IMR-90 (cell line): ENCODE measurements around the gene ELL2. TPM values are rescaled to one million over a fixed set of nuclear protein-coding genes. Genes with fewer than 3 reads are reported as not detected.

Experiments used
- ATAC-seq: fragments of 200-7000 bp; cut with Tn5 transposase; 2 replicates; pipeline ENCODE4 v1.9.1; 2020; ENCODE audit warnings: low read depth, mild to moderate bottlenecking, moderate library complexity
- BruUV-seq: library from RNA; stranded (reverse); fragments of 400-500 nt; replicated peaks from 2 replicates; lab custom pipeline; 2021; lab: Mats Ljungman, UMichigan
- CTCF ChIA-PET: fragments of 300-600 bp; formaldehyde crosslinking; extraction: SDS; loops from one replicate; lab custom pipeline; 2021; ENCODE audit warnings: antibody characterized with exemption; lab: Yijun Ruan, JAX
- POLR2A ChIA-PET: fragments of 300-600 bp; sonication (Branson Sonifier 250); formaldehyde crosslinking; loops from one replicate; lab custom pipeline; 2022; ENCODE audit warnings: antibody characterized with exemption; ENCODE audit not compliant: unreplicated experiment; lab: Charles Lee
- DNase-seq: peaks from one replicate; pipeline ENCODE4 v3.0.0; 2013
- H2AFZ ChIP-seq: replicated peaks from 2 replicates; pipeline ENCODE3; 2013; ENCODE audit warnings: low read length, mild to moderate bottlenecking; ENCODE audit not compliant: poor library complexity
- H2AK5ac ChIP-seq: 2 replicates; pipeline ENCODE4 v1.6.1; 2013; ENCODE audit warnings: low read depth, low read length, inconsistent platforms
- H2AK9ac ChIP-seq: replicated peaks from 2 replicates; pipeline ENCODE3; 2013; ENCODE audit warnings: mild to moderate bottlenecking, low read depth, low read length, moderate library complexity; ENCODE audit not compliant: poor library complexity
- H2BK120ac ChIP-seq: 2 replicates; pipeline ENCODE4 v1.6.1; 2013; ENCODE audit warnings: low read depth, low read length, inconsistent platforms
- H2BK15ac ChIP-seq: 3 replicates; pipeline ENCODE4 v1.6.1; 2013; ENCODE audit warnings: low read depth, low read length, inconsistent platforms
- H2BK20ac ChIP-seq: 2 replicates; pipeline ENCODE4 v1.6.1; 2013; ENCODE audit warnings: low read depth, mild to moderate bottlenecking, inconsistent platforms, low read length, moderate library complexity
- H2BK5ac ChIP-seq: 2 replicates; pipeline ENCODE4 v1.6.1; 2013; ENCODE audit warnings: mild to moderate bottlenecking, low read depth, low read length, inconsistent platforms; ENCODE audit not compliant: poor library complexity, severe bottlenecking
- H3K14ac ChIP-seq: replicated peaks from 2 replicates; pipeline ENCODE4 v1.6.1; 2013; ENCODE audit warnings: low read depth, low read length, inconsistent platforms
- H3K18ac ChIP-seq: 2 replicates; pipeline ENCODE4 v1.6.1; 2013; ENCODE audit warnings: low read depth, low read length, control low read depth
- H3K23ac ChIP-seq: 2 replicates; pipeline ENCODE4 v1.6.1; 2013; ENCODE audit warnings: low read depth, low read length, inconsistent platforms
- H3K27ac ChIP-seq: 2 replicates; pipeline ENCODE4 v1.5.1; 2013; ENCODE audit warnings: mild to moderate bottlenecking, control low read depth, low read length; ENCODE audit not compliant: insufficient read depth
- H3K27me3 ChIP-seq: 2 replicates; pipeline ENCODE4 v1.6.1; 2013; ENCODE audit warnings: low read length; ENCODE audit not compliant: control insufficient read depth, insufficient read depth
- H3K36me3 ChIP-seq: 2 replicates; pipeline ENCODE4 v1.6.1; 2013; ENCODE audit warnings: low read length, mixed read lengths; ENCODE audit not compliant: control insufficient read depth, insufficient read depth
- H3K4ac ChIP-seq: 2 replicates; pipeline ENCODE4 v1.6.1; 2013; ENCODE audit warnings: low read depth, low read length, inconsistent platforms
- H3K4me1 ChIP-seq: 2 replicates; pipeline ENCODE4 v1.6.1; 2013; ENCODE audit warnings: low read length, mixed read lengths; ENCODE audit not compliant: control insufficient read depth, insufficient read depth
- H3K4me2 ChIP-seq: 2 replicates; pipeline ENCODE4 v1.6.1; 2013; ENCODE audit warnings: low read depth, mild to moderate bottlenecking, control low read depth, low read length, moderate library complexity
- H3K4me3 ChIP-seq: 2 replicates; pipeline ENCODE4 v1.5.1; 2013; ENCODE audit warnings: low read depth, mild to moderate bottlenecking, control low read depth, low read length, moderate library complexity; ENCODE audit not compliant: insufficient read depth
- H3K56ac ChIP-seq: 2 replicates; pipeline ENCODE4 v1.6.1; 2013; ENCODE audit warnings: low read length, inconsistent platforms; ENCODE audit not compliant: insufficient read depth; ENCODE audit errors: extremely low read depth
- H3K79me1 ChIP-seq, 2 experiments: 2 replicates each; pipeline ENCODE4 v1.6.1; 2013; ENCODE audit warnings: low read length in 2 of 2, inconsistent platforms in 1 of 2, low read depth in 1 of 2
- H3K9ac ChIP-seq: 2 replicates; pipeline ENCODE4 v1.6.1; 2013; ENCODE audit warnings: low read depth, low read length, control low read depth
- H3K9me1 ChIP-seq: 2 replicates; pipeline ENCODE4 v1.6.1; 2013; ENCODE audit warnings: low read length, inconsistent platforms; ENCODE audit not compliant: insufficient read depth
- H3K9me3 ChIP-seq: 2 replicates; pipeline ENCODE4 v1.6.1; 2013; ENCODE audit warnings: low read length; ENCODE audit not compliant: control insufficient read depth, insufficient read depth
- H4K20me1 ChIP-seq: 2 replicates; pipeline ENCODE4 v1.6.1; 2013; ENCODE audit warnings: low read length, inconsistent platforms; ENCODE audit not compliant: insufficient read depth
- H4K5ac ChIP-seq: 2 replicates; pipeline ENCODE4 v1.6.1; 2013; ENCODE audit warnings: mild to moderate bottlenecking, low read depth, low read length, control low read depth
- H4K8ac ChIP-seq, 2 experiments: 2 replicates each; pipeline ENCODE4 v1.6.1; 2013; ENCODE audit warnings: low read depth in 2 of 2, low read length in 2 of 2, control low read depth in 1 of 2, inconsistent platforms in 1 of 2
- H4K91ac ChIP-seq: 2 replicates; pipeline ENCODE4 v1.6.1; 2013; ENCODE audit warnings: low read depth, low read length, inconsistent platforms; ENCODE audit not compliant: insufficient read depth
- CTCF ChIP-seq: conservative IDR thresholded peaks from 2 replicates; pipeline ENCODE4 v1.5.1; 2012; ENCODE audit warnings: mild to moderate bottlenecking, low read depth, low read length, improper control_type of control experiment
- MAFK ChIP-seq: IDR thresholded peaks from 2 replicates; pipeline ENCODE4 v1.6.1; 2012; ENCODE audit warnings: low read depth, low read length, improper control_type of control experiment
- NFE2L2 ChIP-seq: fragments of 150-350 bp; IDR thresholded peaks from 2 replicates; pipeline ENCODE4 v1.6.1; 2016; ENCODE audit warnings: low read depth, mild to moderate bottlenecking, low read length
- POLR2A ChIP-seq: IDR thresholded peaks from 2 replicates; pipeline ENCODE4 v1.6.1; 2012; ENCODE audit warnings: mild to moderate bottlenecking, low read depth, low read length
- SMC3 ChIP-seq: fragments of 150-350 bp; IDR thresholded peaks from 2 replicates; pipeline ENCODE4 v1.6.1; 2016; ENCODE audit warnings: low read depth, mild to moderate bottlenecking, antibody characterized with exemption, low read length, moderate library complexity
- WGBS, 2 experiments: methylation state at CpG; one replicate each; pipeline versions ENCODE4 v1.1.5 to v1.1.7; 2013; ENCODE audit warnings: missing lambda C conversion rate in 2 of 2; ENCODE audit not compliant: insufficient read length in 1 of 2; ENCODE audit errors: extremely low coverage in 2 of 2; 5-methylcytosine and 5-hydroxymethylcytosine counted together
- dilution Hi-C: fragments of 300-500 bp; cut with HindIII; formaldehyde crosslinking; loops from one replicate; pipeline ENCODE4 v1.14.3; 2018; ENCODE audit warnings: low sequenced_read_pairs; ENCODE audit not compliant: unreplicated experiment
- in situ Hi-C: fragments of 300-500 bp; cut with MboI; formaldehyde crosslinking; loops from 3 replicates; pipeline ENCODE4 v1.14.3; 2019; ENCODE audit warnings: low sequenced_read_pairs, inconsistent platforms, mixed read lengths
- intact Hi-C: fragments of 100-400 bp; cut with micrococcal nuclease; formaldehyde crosslinking; loops from 2 replicates; pipeline ENCODE4 v1.10.0; 2022
- polyA plus RNA-seq, 3 experiments: library from polyadenylated mRNA; depleted of rRNA; stranded (reverse); fragments of >200 nt; gene quantifications; 2 replicates each; pipeline ENCODE4 v1.2.3, GENCODE V29; 2012; ENCODE audit warnings: low replicate concordance in 1 of 3
- total RNA-seq: library from RNA; depleted of rRNA; stranded (reverse); fragments of >200 nt; gene quantifications from 2 replicates; pipeline ENCODE4 v1.2.3, GENCODE V29; 2012

The ELL2 gene
- total and polyA plus RNA-seq, 2 of the 4 experiments (the other 2 are of a cell fraction): 61.4 to 92.5 TPM

- H2BK120ac ChIP-seq: no peak overlapping the region
- no peak overlapping the region for H2BK15ac ChIP-seq
- peaks cover 5% of the 10 kb centered on the region for H4K20me1 ChIP-seq
- H3K4me3 ChIP-seq: no peak overlapping the region
- TF ChIP-seq SMC3: no peak
- TF ChIP-seq MAFK: no peak
- no peak for TF ChIP-seq CTCF
- TF ChIP-seq NFE2L2: no peak
- TF ChIP-seq POLR2A: no peak
- no peak overlapping the region for H3K4me2 ChIP-seq
- no peak overlapping the region for H3K4ac ChIP-seq
- CTCF ChIA-PET: no interaction called here
- H3K4me1 ChIP-seq: peaks cover 3% of the 10 kb centered on the region
- H4K5ac ChIP-seq: no peak overlapping the region
- BruUV-seq: no TSS peak
- no peak overlapping the region for H3K14ac ChIP-seq
- H3K23ac ChIP-seq: no peak overlapping the region
- DNase-seq (no peak), ATAC-seq (no peak)
- no peak overlapping the region for H2AFZ ChIP-seq
- intact Hi-C loops (no loop called here), in situ Hi-C loops (no loop called here), dilution Hi-C loops (no loop called here)
- H3K79me1 ChIP-seq: peaks cover 7 to 9% of the 10 kb centered on the region in 2 experiments; a peak in 3 of 4 replicates
- WGBS, 2 experiments: 100% methylated on average over 1 of the region's 2 CpGs; no CpG with 5 or more reads in 1 of the 2 experiments
- peaks cover 2% of the 10 kb centered on the region; the same call in 1 of the 2 replicates for H3K9me3 ChIP-seq
- no peak overlapping the region for H2BK20ac ChIP-seq
- H2AK5ac ChIP-seq: no peak overlapping the region
- no peaks in the 10 kb centered on the region for H3K9me1 ChIP-seq
- H3K27me3 ChIP-seq: no peaks in the 10 kb centered on the region
- no peak overlapping the region for H3K56ac ChIP-seq
- H3K27ac ChIP-seq: no peak overlapping the region
- POLR2A ChIA-PET: no interaction called here
- no peak overlapping the region for H4K91ac ChIP-seq
- H2AK9ac ChIP-seq: no peak overlapping the region
- H3K18ac ChIP-seq: no peak overlapping the region
- H2BK5ac ChIP-seq: no peak overlapping the region
- no peak overlapping the region for H3K9ac ChIP-seq
- H4K8ac ChIP-seq: no peak overlapping the region
- H3K36me3 ChIP-seq: no peaks in the 10 kb centered on the region
These were observed 4.4 kb upstream of the ELL2 start for GRCh38 chr5:95966005-95966404.
